Epithelial cell of esophagus (primary cell): ENCODE measurements around the gene CIDEA.
A peak's percentile ranks its signal among the peaks of the same experiment; 100 is the strongest.

Source experiments
- DNase-seq: peaks from one replicate; pipeline ENCODE4 v3.0.0; 2010; ENCODE audit warnings: low read depth
- H3K4me3 ChIP-seq: 2 replicates; pipeline ENCODE4 v1.5.1; 2011; ENCODE audit warnings: mild to moderate bottlenecking, low read length, control low read depth
- TF ChIP-seq, protein P1 (sequence below): IDR thresholded peaks from 2 replicates; pipeline ENCODE4 v1.5.1; 2011; ENCODE audit warnings: low read depth, mild to moderate bottlenecking, low read length, control low read depth, inconsistent platforms; ENCODE audit not compliant: insufficient read depth; ENCODE audit errors: missing control alignments

The CIDEA gene

DNA sequence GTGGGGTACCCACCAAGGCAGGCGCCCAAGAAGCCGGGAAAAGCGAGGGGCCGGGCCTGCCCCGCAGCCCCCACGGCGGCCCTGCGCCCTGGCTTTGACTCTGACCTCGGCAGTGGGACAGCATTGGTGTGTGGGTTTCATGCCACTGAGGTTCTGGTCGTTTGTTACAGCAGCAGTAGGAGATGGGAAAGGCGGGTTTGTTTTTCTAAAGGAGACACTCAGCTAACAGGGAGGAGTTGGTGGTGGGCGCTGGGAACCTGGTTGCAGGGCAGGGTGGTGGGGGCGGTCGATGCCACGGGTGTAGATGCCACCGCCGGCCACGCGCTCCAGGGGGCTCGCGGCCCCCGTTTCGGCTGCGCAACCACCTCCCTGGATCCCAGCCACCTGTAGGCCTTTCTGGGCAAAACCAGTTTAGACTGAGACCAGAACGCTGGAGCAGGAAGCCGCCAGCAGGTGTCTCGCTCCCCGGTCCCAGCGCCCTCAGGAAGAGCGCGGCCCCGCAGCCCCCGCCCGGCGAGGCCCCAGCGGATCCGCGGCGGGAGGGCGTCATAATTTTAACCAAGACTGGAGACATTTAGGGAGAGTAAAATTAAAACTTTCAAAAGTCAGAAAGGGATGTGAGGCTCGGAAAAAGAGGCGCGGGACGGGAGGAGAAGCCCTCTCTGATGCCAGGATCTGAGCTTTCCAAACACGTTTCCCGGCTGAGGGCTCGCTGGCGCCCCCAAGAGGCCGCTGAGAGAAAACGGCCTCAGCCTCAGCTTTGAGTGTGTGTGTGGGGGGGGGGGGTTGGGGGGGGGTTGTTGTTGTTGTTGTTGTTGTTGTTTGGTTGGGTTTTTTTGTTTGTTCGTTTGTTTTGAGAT lies 17.4 kb downstream of the CIDEA start:
- peak; percentile 80 for DNase-seq
- H3K4me3 ChIP-seq: peak overlapping the region; percentile 44
- TF ChIP-seq, protein P1, sequence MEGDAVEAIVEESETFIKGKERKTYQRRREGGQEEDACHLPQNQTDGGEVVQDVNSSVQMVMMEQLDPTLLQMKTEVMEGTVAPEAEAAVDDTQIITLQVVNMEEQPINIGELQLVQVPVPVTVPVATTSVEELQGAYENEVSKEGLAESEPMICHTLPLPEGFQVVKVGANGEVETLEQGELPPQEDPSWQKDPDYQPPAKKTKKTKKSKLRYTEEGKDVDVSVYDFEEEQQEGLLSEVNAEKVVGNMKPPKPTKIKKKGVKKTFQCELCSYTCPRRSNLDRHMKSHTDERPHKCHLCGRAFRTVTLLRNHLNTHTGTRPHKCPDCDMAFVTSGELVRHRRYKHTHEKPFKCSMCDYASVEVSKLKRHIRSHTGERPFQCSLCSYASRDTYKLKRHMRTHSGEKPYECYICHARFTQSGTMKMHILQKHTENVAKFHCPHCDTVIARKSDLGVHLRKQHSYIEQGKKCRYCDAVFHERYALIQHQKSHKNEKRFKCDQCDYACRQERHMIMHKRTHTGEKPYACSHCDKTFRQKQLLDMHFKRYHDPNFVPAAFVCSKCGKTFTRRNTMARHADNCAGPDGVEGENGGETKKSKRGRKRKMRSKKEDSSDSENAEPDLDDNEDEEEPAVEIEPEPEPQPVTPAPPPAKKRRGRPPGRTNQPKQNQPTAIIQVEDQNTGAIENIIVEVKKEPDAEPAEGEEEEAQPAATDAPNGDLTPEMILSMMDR: peak; percentile 65

DNA sequence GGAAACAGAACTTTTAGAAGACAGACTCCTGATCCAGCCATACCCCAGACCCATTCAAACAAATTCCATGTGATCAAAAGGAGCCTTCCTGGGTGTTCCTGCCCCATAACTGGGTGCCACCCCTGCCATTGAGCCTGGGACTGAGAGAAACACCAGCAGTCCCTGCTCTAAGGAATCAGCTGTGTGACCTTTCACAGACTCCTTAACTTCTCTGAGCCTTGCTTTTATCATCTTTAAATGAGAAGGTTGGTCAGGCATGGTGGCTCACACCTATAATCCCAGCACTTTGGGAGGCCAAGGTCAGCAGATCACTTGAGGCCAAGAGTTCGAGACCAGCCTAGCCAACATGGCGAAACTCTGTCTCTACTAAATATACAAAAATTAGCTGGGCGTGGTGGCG lies 20.6 kb downstream of the CIDEA start:
- no peak for DNase-seq
- no peak overlapping the region for H3K4me3 ChIP-seq
- TF ChIP-seq, protein P1: no peak

DNA sequence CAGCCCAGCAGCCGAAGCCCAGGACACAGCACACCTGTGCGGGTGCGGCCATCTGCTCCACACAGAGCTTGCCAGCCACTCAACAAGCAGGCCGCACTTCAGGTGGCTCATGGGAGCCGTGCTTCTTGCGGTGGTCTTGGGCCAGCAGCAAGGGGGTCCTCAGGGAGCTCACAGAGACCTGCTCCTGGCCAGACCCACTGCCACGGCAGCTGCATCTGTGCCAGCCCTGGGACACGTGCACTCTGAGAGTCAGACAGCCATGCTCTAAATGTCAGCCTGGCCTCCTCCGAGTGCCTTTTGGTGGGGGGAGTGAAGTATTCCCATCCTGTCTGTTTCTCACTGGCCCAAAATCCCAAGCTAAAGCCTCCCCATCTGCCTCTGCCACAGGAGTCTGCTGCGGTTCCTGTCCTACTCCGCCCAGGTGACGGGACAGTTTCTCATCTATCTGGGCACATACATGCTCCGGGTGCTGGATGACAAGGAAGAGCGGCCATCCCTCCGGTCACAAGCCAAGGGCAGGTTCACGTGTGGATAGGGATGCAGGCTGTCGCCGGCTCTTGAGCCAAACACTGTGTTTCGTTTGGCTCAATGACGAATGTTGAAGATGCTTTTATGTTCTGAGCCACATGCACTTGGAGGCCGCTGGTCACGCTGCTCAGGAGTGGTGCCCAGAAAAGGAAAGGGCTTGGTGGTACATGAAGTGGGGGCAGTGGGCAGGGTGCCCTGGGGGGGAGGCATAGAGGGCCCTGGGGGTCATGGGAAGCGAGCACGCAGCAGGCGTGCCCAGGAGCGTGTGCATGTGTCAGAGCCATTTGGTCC lies 22.8 kb downstream of the CIDEA start:
- no peak overlapping the region for H3K4me3 ChIP-seq
- TF ChIP-seq, protein P1: no peak

DNA sequence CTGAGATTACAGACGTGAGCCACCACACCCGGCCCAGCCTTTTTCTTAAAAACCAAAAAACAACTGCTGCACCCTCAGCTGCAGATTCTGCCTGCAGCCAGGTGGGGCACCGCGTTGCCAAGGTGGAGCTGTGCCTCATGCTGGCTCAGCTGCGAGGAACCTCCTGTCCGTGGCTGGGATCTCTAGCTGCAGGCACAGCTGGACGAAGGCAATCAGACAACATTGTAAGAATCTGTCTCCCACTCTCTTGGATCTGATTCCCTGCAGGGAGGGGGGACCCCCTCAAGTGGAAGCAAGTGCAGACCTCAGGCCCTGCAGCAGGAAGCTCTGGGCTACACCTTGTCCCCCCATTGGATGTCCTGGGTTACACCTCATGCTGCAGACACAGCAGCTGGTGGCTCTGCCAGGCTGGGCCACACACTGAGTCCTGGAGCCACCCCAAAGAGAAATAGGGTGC lies 24.1 kb downstream of the CIDEA start:
- DNase-seq: peak; percentile 36
- TF ChIP-seq, protein P1: peak; percentile 27
- H3K4me3 ChIP-seq: no peak overlapping the region

More for the DNA sequence above, 22.8 kb downstream of the CIDEA start:
- no peak for DNase-seq

DNA sequence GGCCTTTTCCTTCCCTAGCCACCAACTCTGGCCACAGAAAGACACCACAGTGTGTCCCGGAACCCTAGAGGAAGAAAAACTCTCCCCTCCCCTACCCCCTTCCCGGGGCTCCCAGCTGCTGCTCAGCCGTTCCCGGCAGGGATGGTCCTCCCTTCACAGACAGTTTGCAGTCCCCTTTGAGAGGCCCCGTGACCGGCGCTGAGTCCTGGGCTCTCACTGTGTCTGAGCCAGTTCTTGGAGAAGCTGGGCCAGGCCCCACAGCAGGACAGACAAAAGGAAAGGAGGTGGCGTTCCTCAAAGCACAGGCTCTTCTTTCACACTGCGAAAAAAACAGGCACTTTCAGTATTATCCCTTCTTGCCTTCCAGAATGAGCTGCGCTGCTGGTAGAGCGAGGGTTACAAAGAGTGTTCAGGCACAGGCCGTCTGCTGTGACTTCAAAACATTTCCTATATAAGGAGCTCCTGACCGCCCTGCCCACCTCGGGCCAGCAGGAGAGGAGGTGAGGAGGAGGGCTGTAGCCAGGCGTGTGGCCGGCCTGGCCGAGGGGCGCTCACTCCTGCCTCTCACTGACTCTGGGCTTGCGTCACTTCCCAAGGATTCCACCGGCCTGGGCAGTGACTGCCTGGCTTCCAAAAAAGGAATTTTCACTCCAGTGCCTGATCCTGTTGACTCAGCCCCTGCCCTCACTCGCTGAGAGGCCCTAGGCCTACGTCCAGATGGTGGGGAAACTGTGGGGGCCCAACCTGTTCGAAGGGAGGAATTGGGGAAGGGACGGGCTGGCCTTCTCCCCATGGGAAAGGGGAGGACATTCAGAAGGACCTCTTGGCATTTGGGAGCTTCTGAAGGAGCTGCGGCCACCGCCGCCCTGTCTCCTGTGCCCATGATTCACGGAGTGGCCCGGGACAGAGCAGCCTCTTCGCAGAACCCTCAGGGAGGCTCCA lies 24.9 kb downstream of the CIDEA start:
- TF ChIP-seq, protein P1: no peak
- no peak overlapping the region for H3K4me3 ChIP-seq
- peak; percentile 80 for DNase-seq
